Uterus (tissue), 2 donors: ENCODE results near the gene GRM5.

Experiments used
- CTCF ChIP-seq, 4 experiments: fragments of 200-600 bp in 2 of 4; fragments of 450-650 bp in 2 of 4; sonication (generic) in 2 of 4; IDR thresholded peaks; one replicate each; pipeline ENCODE4 v1.5.1; 2016 to 2019; ENCODE audit warnings: antibody characterized with exemption in 4 of 4, mild to moderate bottlenecking in 2 of 4, moderate library complexity in 1 of 4
- POLR2A ChIP-seq, 2 donors: fragments of 450-650 bp; IDR thresholded peaks; one replicate each; pipeline ENCODE4 v1.6.1; 2016; ENCODE audit warnings: antibody characterized with exemption in 2 of 2, mild to moderate bottlenecking in 1 of 2, moderate library complexity in 1 of 2

- TF ChIP-seq CTCF (IDR thresholded peaks at IDR 0.05): no peak
- TF ChIP-seq POLR2A (IDR thresholded peaks at IDR 0.05): no peak
These were observed 216.4 kb downstream of the GRM5 start for GRCh38 chr11:88849368-88849767.
